Left kidney (tissue), 8 donors: ENCODE results near the gene KCND1. TPM values are rescaled to one million over a fixed set of nuclear protein-coding genes. Genes with fewer than 3 reads are reported as not detected.
"Not testable (repeated sequence)": the region's sequence is repeated elsewhere in the genome, so short reads cannot be mapped to it uniquely, and the experiment has no call there.

ENCODE experiments used
- DNase-seq: peaks from one replicate; pipeline ENCODE4 v3.0.0-alpha.2; 2013
- long read RNA-seq, 8 donors: transcript quantifications; one replicate each; lab custom pipeline, GENCODE V29; 2026
- polyA plus RNA-seq: library from polyadenylated mRNA; unstranded; fragments of 120-200 nt; gene quantifications from one replicate; pipeline ENCODE4 v1.2.1, GENCODE V29; 2013; ENCODE audit not compliant: insufficient read length

The KCND1 gene
- polyA plus RNA-seq: 3.1 TPM
- long read RNA-seq, donor 1, full-length matches to known transcripts: 1 of 1 reads
- long read RNA-seq, donor 1, partial matches to known transcripts: 0 of 1 reads
- long read RNA-seq, donor 1, other reads (novel, unspliced or antisense): 0 of 1 reads
- long read RNA-seq, donor 2: 0 reads
- long read RNA-seq, donor 3, full-length matches to known transcripts: 1 of 1 reads
- long read RNA-seq, donor 3, partial matches to known transcripts: 0 of 1 reads
- long read RNA-seq, donor 3, other reads (novel, unspliced or antisense): 0 of 1 reads
- long read RNA-seq, donor 4: 0 reads
- long read RNA-seq, donor 5, full-length matches to known transcripts: 1 of 1 reads
- long read RNA-seq, donor 5, partial matches to known transcripts: 0 of 1 reads
- long read RNA-seq, donor 5, other reads (novel, unspliced or antisense): 0 of 1 reads
- long read RNA-seq, donor 6, full-length matches to known transcripts: 1 of 1 reads
- long read RNA-seq, donor 6, partial matches to known transcripts: 0 of 1 reads
- long read RNA-seq, donor 6, other reads (novel, unspliced or antisense): 0 of 1 reads
- long read RNA-seq, donor 7, full-length matches to known transcripts: 1 of 1 reads
- long read RNA-seq, donor 7, partial matches to known transcripts: 0 of 1 reads
- long read RNA-seq, donor 7, other reads (novel, unspliced or antisense): 0 of 1 reads
- long read RNA-seq, donor 8, full-length matches to known transcripts: 1 of 1 reads
- long read RNA-seq, donor 8, partial matches to known transcripts: 0 of 1 reads
- long read RNA-seq, donor 8, other reads (novel, unspliced or antisense): 0 of 1 reads

DNA sequence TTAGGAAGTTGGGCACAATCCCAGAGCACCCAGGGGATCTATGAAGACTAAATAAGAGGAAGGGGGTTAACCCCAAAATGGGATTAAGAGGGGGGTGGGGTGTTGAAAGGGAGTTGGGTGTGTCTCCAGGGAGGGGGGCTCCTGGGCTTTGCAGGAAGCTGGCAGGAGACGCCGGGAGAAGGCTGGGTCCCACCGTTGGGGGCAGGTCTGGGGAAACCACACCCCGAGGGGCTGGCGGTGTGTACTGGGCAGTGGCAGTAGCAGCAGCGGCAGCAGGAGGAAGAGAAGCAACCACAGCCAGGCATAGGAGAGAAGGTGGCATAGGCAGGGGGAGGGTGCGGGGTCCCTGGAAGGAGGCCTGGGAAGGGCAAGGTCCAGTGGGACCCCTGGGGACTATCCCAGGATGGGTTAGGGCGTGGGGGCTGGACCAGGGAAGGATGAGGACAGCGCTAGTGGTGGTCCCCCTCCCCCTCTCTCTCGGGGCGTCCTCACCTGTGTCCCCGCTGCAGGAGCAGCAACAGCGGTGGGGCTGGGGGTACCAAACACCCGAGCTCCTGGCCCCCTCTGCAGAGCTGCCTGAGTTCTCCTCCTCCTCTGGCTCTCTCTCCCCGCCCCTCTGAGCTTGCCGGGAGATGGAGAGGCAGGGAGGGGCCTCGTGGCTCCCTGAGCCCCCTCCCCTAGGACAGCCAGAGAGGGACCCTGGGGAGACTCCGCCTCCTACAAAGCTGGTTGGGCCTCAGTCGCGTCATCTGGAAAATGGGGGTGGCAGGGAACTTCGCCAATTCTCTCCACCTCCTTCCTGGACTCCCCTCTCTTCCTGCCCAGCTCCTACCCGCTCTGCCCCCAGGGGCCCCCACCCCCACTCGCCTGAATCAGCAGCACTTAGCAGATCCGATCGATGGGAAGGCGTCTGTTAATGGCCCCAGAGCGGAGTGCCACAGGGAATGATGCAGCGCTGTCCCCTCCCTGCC lies at the start of gene KCND1:
Gene KCND1 (minus strand): TSS at position 596 of the 971 bp plus-strand sequence. CDS start 1,573 bp downstream, outside the sequence.
- no peak for DNase-seq

DNA sequence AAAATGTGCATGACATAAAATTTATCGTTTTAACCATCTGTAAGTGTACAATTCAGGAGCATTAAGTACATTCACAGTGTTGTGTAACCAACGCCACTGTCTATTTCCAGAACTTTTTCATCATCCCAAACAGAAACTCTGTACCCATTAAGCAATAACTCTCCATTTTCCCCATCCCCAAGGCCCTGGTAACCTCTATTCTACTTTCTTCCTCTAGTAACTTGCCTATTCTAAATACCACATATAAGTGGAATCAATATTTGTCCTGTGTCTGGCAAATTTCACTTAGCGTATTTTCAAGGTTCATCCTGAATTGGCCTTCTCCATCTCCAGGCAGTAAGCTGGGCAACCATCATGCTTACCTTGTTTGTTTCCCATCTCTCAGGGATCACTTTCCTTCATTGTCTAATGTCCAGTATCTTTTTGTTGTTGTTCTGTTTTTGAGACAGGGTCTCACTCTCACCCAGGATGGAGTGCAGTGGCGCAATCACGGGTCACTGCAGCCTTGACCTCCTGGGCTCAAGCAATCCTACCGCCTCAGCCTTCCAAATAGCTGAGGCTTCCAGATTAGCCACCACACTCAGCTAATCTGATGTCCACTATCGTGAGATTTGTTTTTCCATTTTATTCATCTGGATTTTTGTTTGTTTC lies 48.1 kb upstream of the KCND1 start:
- DNase-seq: no peak

DNA sequence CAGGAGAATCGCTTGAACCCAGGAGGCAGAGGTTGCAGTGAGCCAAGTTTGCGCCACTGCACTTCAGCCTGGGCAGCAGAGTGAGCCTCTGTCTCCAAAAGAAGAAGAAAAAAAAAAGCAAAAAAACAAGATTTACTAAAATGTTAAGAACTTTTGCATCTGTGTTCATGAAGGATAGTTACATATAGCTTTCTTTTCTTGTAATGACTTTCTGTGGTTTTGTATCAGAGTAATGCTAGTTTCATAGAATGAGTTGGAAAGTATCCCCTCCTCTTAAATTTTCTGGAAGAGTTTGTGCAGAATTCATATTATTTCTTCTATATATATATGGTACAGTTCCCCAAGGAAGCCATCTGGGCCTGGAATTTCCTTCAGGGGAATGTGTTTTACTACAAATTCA lies 47.4 kb upstream of the KCND1 start:
- no peak for DNase-seq

DNA sequence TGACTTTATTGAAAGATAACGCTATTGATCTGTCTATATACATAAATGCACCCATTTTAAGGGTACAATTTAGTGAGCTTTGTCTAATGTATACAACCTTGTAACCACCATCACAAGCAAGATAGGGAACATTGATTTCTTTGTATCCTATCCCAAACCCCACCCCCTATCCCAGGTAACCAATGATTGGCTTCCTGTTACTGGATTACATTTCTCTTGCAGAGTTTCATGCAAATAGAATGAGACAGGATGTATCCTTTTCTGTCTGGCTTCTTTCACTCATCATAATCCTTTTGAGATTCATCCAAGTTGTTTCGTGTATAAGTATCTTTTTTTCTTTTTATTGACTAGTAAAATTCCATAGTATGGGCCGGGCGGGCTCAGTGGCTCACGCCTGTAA lies 32.1 kb upstream of the KCND1 start:
- DNase-seq: no peak

DNA sequence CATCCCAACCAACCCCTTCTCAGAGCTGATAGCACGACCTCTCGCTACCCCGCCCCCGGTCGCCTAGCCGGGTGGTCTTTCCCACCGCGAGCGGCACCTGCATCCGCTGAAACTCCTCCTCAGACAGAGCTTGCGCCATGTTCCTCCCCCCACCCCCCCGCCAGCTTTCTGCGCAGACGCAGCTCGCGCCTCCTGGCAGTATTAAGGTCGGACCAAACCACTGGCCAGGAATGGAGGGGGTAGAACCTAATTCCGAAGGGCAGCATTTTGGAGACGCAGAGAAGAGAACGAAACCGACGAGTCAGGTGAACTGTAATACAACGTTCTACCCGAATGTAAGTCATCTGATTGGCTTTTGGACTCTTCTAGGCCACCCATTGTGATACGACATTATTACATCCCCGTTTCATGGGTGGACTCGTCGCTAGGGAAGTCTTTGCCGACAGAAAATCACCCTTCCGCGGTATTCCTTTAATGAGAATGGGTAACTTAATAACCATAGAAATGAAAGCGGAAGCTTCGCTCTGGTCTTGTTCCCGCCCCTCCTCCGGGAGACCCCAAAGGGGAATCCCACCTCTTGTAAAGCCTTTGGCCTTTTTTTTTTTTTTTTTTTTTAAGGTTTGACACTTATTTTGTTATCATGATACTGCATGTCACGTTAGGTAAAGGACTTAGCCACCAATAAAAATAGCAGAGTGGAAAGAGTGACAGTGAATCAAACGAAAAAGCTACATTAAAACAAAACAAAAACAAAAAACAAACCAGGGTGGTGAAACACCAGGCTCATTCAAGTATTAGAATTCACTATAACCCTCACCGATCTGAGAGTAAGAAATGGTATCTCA lies 30.7 kb upstream of the KCND1 start, which contains the start of gene GRIPAP1:
Gene GRIPAP1 (minus strand): TSS at position 174 of the 845 bp plus-strand sequence. CDS start 35 bp downstream, at position 139.
- peak; percentile 86 for DNase-seq

DNA sequence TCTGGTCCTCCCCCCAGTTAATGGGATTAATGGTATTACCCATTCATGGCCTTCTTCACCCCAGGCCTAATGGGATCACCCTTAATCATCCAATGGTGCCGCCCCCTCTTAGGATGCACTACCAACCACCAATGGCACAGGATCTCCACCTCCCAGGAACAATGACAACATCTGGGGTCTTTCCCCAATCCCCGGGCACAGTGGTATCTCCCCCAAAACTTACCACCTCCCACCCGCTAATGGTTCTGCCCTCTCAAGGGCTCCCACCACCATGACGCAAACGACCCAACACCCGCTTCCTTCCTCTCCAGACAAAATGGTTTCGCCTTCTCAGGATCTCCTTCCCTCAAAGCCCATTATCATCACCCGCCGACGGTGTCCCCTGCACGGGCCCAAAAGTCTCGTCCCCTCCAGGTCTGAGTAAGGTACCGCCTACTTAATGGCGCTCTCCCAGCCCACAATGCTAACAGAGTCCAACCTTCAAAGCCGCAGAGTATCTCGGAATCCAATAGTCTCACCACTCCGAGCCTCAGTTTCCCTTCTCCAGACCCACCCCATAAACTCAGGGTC lies 30.0 kb upstream of the KCND1 start:
- peak; percentile 19 for DNase-seq

DNA sequence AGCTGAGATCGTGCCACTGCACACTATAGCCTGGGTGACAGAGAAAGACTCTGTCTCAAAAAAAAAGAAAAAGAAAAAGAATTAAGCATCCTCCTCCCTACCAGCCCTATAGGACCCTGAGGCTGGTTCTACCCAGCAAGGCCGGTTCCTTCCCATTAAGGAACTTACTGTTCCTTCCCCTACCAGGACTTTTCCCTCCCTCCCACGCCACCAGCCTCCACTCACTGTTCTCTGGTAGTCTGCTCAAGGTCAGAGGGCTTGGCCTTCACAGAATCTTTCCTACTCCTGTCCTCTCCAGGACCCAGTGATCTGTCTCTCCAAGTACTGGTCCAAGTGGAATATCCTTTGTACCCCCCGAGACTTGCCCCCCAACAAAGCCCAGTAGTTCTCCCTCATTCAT lies 29.0 kb upstream of the KCND1 start:
- no peak for DNase-seq

DNA sequence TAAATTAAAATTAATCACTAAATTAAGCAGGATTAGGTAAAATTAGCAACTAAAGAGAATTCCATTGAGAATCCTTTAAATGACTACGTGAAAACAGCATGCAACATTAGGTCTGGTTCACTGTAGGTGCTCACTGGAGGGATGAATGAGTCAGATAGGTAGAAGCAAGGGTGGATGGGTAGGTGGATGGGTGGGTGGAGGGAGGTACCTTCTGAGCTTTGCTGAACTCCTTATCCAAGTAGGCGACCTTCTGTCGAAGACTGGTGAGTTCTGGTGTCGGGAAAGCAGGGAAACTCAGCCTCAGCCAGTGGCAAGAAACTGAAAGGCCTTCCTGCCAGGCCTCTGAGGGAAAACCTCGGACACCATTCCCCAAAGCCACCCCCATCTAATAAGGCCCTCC lies 27.4 kb upstream of the KCND1 start:
- no peak for DNase-seq

DNA sequence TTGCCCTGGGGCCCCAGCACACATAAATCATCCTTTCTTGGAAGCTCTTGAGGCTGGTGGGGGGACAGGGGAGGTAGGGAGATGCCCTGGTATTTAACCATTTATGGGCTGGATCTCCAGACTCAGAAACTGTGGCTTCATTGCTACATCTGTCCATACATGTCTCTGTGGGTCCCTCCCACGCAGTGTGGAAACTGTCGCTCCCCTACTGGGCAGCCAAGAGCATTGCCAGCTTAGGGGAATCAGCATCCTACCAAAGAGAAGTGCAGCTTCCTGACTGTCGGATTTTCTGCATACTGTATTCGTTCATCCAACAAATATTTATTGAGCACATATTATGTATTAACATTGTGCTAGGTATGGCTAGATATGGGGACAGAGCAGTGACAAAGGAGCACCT lies 26.7 kb upstream of the KCND1 start:
- DNase-seq: no peak

DNA sequence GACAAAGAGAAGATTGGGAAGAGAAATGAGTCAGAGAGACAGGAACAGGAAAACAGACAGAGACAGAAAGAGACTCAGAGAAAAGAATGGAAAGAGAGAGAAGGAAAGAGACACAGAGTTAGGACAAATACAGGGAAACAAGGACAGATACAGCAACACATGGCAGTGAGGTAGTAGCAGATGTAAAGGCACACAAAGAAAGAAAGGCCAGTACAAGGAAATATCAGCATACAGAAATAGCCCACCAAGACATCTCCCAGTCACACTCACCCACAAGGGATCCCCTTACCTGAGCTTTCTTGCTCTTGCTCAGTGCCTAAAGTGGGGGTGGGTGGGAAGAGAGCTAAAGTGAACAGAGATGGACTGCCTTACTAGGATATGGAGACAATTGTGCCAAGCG lies 26.2 kb upstream of the KCND1 start:
- no peak for DNase-seq

DNA sequence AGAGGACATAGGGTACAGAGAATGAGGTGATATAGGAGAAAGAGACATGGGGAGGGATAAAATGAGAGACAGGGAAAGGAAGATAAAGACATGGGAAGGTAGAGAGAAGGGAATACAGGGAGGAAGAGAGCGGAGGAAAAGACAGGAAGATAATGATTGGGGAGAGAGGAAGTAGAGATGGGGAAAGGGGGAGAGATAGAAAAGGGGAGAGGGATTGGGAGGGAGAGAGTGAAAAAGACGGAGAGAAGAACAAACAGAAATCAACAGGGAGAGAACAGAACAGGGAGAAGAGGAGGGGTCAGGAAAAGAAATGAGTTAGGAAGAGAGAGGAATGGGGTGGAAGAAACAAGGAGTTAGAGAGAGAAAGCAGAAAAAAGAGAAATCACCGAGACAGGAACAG lies 25.8 kb upstream of the KCND1 start:
- no peak for DNase-seq

DNA sequence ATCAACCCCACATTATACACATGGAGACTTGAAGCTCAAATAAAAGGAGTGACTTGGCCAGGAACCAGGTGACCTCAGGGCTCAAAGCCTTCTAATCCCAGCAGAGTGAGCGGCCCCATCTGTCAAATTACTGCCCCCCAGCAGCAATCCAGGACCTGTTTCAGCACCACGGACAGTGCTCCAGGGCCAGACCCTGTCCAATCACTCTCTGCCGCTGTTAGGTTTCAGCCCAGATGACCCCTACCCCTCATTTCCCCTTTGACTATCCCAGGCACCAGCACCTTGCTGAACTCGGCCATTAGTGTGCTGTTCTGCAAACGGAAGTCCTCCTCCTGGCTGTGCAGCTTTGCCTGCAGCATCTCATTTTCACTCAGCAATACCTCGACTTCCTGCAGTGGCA lies 25.3 kb upstream of the KCND1 start:
- DNase-seq: no peak

DNA sequence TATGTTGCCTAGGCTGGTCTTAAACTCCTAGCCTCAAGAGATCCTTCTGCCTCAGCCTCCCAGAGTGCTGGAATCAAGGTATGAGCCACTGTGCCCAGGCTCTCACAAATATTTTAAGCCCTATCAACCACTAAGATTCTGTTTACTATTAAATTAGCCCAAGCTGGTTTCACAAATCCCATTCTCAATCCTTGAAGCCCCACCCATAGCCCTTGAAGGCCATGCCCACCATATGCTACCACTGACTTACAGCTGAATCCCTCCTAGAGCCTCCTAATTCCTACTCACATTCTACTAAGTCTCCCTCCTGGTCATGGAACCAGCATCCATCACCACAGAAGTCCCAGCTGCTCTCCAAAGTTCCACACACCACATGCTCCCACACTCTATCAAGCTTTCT lies 20.7 kb upstream of the KCND1 start:
- no peak for DNase-seq

DNA sequence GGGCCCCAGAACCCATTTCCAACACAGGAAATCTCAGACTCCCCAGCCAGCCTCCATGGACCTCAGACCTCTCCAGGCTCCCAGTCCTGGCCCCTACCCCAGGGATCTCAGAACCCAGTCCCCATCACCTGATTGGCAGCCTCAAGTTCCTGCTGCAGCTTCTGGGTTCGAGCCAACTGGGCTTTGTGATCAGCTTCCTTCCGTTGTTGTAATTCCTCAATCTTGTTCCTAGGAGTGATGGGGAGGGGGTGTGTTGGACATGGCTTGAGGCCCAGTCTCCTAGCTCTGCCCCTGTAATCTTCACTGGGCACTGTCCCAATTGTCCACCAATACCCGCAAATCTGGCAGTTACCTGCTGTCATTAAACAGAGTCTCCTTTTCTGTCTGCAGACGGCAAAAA lies 17.8 kb upstream of the KCND1 start:
- DNase-seq: no peak

DNA sequence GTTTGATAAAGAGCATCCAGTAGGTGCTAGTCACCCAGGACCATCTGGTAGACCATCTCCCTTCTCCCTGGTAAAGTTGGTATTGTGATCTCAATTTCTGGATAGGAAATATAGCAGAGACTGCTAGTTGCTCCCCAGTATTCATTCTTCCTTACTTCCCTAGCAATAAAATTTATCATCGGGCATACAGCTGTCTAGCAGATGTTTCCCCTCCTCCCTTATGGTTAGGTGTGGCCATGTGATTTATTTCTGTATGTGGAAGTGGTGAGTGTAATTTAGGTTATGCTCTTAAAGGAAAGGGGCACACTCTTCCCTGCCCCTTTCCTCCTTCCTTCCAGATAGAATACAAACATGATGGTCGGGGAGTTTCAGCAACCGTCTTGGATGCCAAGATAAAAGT lies 12.3 kb upstream of the KCND1 start:
- DNase-seq: no peak

DNA sequence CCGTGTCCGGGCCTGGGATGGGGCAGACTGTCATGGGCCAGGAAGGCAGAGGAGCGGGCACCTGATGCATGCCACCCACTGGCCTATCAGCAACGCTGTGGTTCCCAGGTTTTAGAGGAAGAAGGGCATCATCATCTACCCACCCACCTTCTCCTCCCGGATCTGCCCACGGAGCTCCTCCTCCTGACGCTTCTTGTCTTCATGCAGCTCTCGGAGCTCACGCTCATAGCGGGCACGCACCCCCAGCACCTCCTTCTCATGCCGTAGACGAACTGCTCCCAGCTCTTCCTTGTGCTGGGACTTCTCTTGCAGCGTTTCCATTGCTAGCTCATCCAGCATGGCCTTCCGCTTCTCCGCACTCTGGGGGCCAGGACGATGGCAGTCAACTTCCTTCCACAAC lies 11.4 kb upstream of the KCND1 start:
- DNase-seq: no peak

DNA sequence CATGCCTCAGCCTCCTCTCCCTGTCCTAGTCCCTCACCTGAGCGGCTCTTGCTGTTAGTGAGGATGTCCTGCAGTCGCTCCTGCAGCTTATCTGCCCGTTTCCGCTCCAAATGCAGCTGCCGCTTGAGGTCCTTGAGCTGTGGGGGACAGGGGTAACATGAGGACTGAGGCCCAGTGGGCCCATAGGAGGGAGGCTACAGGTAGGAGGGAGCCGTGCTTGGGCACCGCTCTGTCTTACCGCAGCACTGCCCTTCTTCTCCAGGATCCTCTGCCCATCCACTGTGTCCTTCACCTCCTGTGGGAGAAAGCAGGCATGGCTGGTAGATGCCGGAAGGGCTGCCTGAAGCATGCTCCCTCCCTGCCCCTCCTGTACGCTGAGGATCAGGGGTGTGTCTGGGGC lies 9.5 kb upstream of the KCND1 start:
- no peak for DNase-seq

DNA sequence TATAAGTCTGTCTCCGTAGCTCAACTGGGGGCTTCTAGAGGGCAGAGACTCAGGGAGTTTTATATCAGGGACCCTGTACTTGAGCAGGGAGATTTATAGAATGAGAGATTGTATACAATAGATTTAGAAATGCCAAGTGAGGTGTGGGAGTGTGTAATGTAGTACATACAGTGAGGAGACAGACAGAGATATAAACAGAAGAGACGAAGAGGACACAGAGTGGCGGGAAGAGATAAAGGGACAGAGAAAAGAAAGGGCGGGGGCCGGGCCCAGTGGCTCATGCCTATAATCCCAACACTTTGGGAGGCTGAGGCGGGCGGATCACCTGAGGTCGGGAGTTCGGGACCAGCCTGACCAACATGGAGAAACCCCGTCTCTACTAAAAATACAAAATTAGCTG lies 8.7 kb upstream of the KCND1 start:
- not testable (repeated sequence) for DNase-seq

DNA sequence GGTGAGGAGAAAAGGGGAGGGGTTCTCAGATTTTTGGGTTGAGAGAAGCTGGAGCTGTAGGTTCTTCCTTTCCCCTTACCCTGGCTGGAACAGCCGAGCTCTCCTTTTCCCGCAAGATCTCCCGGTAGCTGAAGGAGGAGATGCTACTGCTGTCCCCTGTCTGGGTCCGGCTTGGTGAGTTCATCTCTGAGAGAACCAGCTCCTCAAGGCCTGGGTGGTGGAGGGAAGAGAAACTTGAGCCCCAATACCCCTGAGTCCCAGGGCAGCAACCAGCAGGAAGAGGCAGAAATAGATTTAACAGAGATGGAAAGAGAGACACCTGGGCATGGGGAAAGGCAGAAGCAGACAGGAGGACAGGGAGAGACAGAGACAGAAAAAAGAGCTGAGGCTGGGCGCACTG lies 6.6 kb upstream of the KCND1 start:
- DNase-seq: no peak

DNA sequence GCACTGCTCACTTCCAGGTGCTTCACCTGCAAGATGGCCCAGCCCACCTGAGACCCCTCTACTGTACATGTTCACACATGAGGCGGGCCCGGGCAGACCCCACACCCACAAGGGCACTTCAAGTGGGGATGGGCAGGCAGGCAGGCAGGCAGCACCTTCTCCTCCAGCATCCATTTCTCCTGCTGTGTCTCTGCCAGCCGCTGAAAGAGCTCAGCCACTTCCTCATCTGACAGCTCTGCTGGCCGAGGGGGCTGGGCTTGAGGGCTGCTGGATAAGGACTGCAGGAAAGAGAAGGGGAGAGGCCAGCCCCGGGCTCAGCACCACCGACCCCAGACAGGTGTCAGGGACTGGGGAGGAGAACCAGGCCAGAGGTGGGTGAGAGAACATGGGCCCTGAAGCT lies 4.4 kb upstream of the KCND1 start:
- DNase-seq: no peak
